ENCODE data around the gene CDK14.
A peak's percentile ranks its signal among the peaks of the same experiment; 100 is the strongest.
"Not testable (repeated sequence)": the region's sequence is repeated elsewhere in the genome, so short reads cannot be mapped to it uniquely, and the experiment has no call there.

CDK14 gene

GRCh38 chr7:90723866-90724265 lies 127.7 kb downstream of the CDK14 start:
- DNase-seq = no peak

- no peak for DNase-seq
These were observed 130.0 kb downstream of the CDK14 start for GRCh38 chr7:90726120-90726519.

- DNase-seq = no peak
These were observed 130.5 kb downstream of the CDK14 start for GRCh38 chr7:90726623-90727022.

GRCh38 chr7:90727412-90727811 lies 131.3 kb downstream of the CDK14 start:
- DNase-seq = no peak

GRCh38 chr7:90728568-90728967 lies 132.4 kb downstream of the CDK14 start:
- DNase-seq = no peak

- DNase-seq = not testable (repeated sequence)
These were observed 139.6 kb downstream of the CDK14 start for GRCh38 chr7:90735611-90736280.

- no peak for DNase-seq
These were observed 140.2 kb downstream of the CDK14 start for GRCh38 chr7:90736316-90736715.

- DNase-seq = no peak
These were observed 141.1 kb downstream of the CDK14 start for GRCh38 chr7:90736968-90737939.

DNA sequence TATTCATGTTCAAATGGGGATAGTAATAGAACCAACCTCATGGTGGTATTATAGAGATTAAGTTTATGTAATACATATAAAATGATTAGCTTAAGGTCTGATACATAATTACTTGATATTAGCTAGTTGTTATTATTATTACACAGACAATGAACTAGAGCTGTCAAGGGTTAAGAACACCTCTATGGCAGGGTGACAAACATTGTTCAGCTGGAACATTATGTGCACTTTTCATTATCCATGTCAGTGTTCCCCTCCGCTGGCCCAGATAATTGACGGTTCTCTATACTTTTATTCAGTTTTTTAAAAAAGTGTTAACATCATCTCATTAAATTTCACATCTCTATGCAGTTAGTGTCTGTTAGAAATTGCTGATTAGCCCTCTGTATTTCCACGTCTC lies 142.1 kb downstream of the CDK14 start:
- DNase-seq = no peak

- no peak for DNase-seq
These were observed 143.6 kb downstream of the CDK14 start for GRCh38 chr7:90739716-90740115.

DNA sequence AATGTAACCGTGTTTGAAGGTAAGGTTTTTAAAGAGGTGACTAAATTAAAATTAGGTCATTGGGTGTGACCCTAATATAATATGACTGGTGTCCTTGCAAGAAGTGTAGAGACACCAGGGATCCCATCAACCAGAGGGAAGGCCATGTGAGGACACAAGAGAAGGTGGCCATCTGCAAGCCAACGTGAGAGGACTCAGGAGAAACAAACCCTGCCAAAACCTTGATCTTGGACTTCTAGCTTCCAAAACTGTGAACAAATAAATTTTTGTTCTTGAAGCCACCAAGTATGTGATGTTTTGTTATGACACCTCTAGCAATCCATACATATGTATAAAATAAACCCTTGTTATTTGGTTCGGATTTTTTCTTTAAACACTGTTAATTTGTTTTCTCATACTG lies 144.3 kb downstream of the CDK14 start:
- DNase-seq = no peak

GRCh38 chr7:90743626-90744025 lies 147.5 kb downstream of the CDK14 start:
- no peak for DNase-seq

DNA sequence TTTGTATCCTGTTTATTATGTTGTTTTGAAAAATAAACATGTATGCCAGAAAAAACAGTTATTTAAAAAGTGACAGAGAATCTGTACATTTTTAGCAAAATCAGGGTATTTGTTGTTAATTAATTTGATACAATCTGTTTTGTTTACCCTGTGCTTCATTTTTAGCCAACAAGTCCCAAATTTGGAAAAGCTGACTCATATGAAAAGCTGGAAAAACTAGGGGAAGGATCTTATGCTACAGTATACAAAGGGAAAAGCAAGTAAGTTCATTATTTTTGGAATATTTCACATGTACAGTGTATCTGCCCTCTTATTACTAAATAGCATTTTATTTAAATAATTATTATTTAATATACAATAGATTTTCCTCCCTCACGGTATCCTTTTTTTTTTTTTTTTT lies 151.4 kb downstream of the CDK14 start:
- no peak for DNase-seq

DNA sequence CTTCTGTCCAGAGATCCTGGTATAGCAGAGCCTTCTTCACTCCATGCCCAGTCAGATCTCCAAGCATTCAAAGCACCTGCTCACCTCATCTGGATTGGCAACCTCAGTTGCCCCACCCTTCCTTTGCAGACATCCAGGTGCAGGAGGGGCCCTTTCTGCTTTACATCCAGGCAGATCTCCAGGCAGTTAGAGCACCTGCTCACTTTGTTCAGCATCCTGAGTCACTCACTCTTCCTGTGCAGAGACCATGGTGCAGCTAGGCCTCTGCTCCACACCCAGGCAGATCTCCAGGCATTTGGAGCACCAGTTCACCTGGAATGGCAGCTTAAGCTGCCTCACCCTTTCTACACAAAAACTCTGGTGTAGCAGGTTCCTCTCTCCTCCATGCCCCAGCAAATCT lies 153.1 kb downstream of the CDK14 start:
- no peak for DNase-seq

DNA sequence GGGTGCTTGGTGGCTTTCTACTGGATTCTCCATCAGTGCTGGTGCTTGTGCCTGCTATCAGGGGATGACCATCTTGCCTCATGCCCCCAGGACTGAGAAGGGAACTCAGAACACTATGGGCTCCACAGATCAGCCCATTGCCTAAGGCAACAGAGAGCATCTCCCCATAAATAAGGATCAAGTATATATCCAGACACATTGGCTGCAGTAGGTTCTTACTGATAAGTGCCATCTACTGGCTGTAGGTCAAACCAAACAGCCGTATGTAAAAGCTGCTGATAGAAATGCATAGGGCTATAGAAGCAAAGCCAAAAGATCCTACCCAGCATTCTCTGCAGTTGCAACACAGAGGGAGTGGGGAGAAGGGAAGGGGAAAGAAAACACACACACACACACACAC lies 153.7 kb downstream of the CDK14 start:
- peak; percentile 18 for DNase-seq

DNA sequence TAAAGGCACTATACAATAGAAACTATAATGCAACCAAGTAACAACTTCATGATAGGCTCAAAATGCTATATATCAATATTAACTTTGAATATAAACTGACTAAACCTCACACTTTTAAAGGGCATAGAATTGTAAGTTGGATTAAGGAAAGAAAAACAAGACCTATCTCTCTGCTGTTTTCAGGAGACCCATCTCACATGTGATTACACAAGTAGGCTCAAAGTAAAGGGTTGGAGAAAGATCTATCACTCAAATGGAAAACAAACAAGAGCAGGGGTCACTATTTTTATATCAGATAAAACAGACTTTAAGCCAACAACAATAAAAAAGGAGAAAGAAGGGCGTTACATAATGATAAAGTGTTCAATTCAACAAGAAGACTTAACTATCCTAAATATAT lies 155.5 kb downstream of the CDK14 start:
- no peak for DNase-seq

GRCh38 chr7:90752051-90752450 lies 155.9 kb downstream of the CDK14 start:
- DNase-seq = no peak

DNA sequence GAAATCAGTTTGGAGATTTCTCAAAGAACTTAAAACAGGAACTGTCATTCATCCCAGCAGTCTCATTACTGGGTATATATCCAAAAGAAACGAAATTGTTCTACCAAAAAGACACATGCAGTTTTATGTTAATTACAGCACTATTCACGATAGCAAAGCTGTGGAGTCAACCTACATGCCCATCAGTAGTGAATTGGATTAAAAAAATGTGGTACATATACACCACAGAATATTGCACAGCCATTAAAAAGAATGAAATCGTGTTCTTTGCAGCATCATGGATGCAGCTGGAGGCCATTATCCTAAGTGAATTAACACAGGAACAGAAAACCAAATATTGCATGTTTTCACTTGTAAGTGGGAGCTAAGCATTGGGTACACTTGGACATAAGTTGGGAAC lies 158.9 kb downstream of the CDK14 start:
- no peak for DNase-seq

DNA sequence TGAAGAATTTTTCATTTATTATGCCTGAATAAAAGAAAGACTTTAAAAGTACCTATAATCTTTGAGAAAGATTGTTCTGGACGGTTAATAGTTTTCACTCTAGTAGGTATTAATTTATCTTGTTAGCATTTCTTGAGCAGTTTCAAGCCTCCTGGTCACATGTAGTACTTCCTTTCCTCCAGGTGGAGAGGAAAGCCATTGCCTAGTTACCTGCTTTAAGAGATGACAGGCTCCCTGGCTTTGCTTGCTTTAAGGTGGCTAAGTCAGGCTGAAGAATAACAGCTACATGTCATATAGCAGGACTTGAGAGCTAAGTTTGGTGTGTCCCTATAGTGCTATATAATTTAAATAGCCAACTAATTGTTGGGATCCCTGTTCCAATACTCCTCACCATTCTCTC lies 160.2 kb downstream of the CDK14 start:
- no peak for DNase-seq

DNA sequence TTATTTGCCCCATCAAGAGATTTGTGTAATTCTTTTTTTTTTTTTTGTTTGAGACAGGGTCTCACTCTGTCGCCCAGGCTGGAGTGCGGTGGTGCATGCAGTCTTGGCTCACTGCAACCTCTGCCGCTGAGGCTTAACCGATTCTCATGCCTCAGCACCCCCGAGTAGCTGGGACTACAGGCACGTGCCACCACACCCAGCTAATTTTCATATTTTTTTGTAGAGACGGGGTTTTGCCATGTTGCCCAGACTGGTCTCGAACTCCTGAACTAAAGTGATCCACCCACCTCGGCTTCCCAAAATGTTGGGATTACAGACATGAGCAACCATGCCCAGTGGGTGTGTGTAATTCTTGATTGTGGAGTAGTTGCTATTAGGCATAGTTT lies 161.4 kb downstream of the CDK14 start:
- not testable (repeated sequence) for DNase-seq

GRCh38 chr7:90758933-90759562 lies 162.9 kb downstream of the CDK14 start:
- no peak for DNase-seq

DNA sequence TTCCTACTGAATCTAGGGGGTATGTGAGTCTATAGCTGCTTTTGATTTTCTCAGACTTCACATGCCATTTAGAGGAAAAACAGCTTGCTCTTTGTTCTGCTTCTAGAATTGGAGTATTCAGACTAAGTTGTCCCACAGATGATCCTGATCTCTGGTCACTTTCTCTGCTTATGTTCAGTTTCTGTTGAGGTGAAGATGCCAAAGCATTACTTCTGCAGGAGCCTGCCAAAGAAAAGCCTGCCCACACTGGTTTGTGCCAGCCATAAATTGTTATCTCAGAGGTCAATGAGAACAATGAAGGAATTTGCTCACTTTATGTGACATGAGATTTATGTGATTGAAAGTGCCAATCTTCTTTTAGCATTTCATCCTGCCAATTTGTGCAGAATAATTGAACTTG lies 163.6 kb downstream of the CDK14 start:
- no peak for DNase-seq

- DNase-seq = no peak
These were observed 164.8 kb downstream of the CDK14 start for GRCh38 chr7:90760892-90761291.

GRCh38 chr7:90761584-90761983 lies 165.5 kb downstream of the CDK14 start:
- DNase-seq = no peak

Data from NCI-H226 (cell line).